Panc1 (cell line): ENCODE measurements around the gene IDI1. TPM values are rescaled to one million over a fixed set of nuclear protein-coding genes. Genes with fewer than 3 reads are reported as not detected.

Source experiments
- ATAC-seq: fragments of 200-7000 bp; cut with Tn5 transposase; 2 replicates; pipeline ENCODE4 v1.9.1; 2020; ENCODE audit warnings: mild to moderate bottlenecking, moderate library complexity
- BruUV-seq: library from RNA; stranded (reverse); fragments of 400-500 nt; replicated peaks from 2 replicates; lab custom pipeline; 2021; lab: Mats Ljungman, UMichigan
- CTCF ChIA-PET: fragments of 300-600 bp; sonication (Branson Sonifier 250); formaldehyde crosslinking; loops from one replicate; lab custom pipeline; 2022; ENCODE audit warnings: antibody characterized with exemption; lab: Charles Lee
- POLR2A ChIA-PET: fragments of 300-600 bp; sonication (Branson Sonifier 250); formaldehyde crosslinking; loops from one replicate; lab custom pipeline; 2022; ENCODE audit warnings: antibody characterized with exemption; lab: Charles Lee
- DNase-seq: peaks from one replicate; pipeline ENCODE4 v3.0.0-alpha.2; 2010; ENCODE audit warnings: low read depth, low spot score
- H3K27ac ChIP-seq: 2 replicates; pipeline ENCODE4 v1.5.1; 2011; ENCODE audit warnings: mild to moderate bottlenecking, low read length, inconsistent platforms
- H3K27me3 ChIP-seq: fragments of 200-500 bp; sonication (Bioruptor generic); 2 replicates; pipeline ENCODE4 v1.6.0; 2014; ENCODE audit warnings: low read length, inconsistent platforms; ENCODE audit not compliant: control insufficient read depth, insufficient read depth
- H3K36me3 ChIP-seq: fragments of 200-500 bp; sonication (Bioruptor generic); 2 replicates; pipeline ENCODE4 v1.5.1; 2014; ENCODE audit warnings: inconsistent platforms, mild to moderate bottlenecking, low read length, moderate library complexity; ENCODE audit not compliant: control insufficient read depth, insufficient read depth
- H3K4me1 ChIP-seq: 2 replicates; pipeline ENCODE4 v1.5.1; 2011; ENCODE audit warnings: inconsistent platforms, mild to moderate bottlenecking, low read length, moderate library complexity; ENCODE audit not compliant: control insufficient read depth, insufficient read depth
- H3K4me3 ChIP-seq, 2 experiments: 2 replicates each; pipeline ENCODE4 v1.5.1; 2011 to 2012; ENCODE audit warnings: low read depth in 2 of 2, low read length in 2 of 2, mild to moderate bottlenecking in 2 of 2, inconsistent platforms in 1 of 2, moderate library complexity in 1 of 2
- H3K9me3 ChIP-seq: fragments of 200-500 bp; sonication (Bioruptor generic); 2 replicates; pipeline ENCODE4 v1.5.1; 2014; ENCODE audit warnings: low read depth, mild to moderate bottlenecking, inconsistent platforms, low read length, moderate library complexity; ENCODE audit not compliant: control insufficient read depth, insufficient read depth
- CTCF ChIP-seq: fragments of 450-650 bp; IDR thresholded peaks from 2 replicates; pipeline ENCODE4 v1.5.1; 2017; ENCODE audit warnings: mild to moderate bottlenecking
- POLR2AphosphoS5 ChIP-seq: IDR thresholded peaks from 2 replicates; pipeline ENCODE4 v1.6.1; 2012; ENCODE audit warnings: mild to moderate bottlenecking, low read depth, low read length, moderate library complexity
- REST ChIP-seq, 2 experiments: IDR thresholded peaks; 2 replicates each; pipeline ENCODE4 v1.6.1; 2011 to 2012; ENCODE audit warnings: low read depth in 2 of 2, control low read depth in 1 of 2, low read length in 1 of 2, mild to moderate bottlenecking in 1 of 2, moderate library complexity in 1 of 2; ENCODE audit not compliant: insufficient read depth in 1 of 2
- SIN3A ChIP-seq: IDR thresholded peaks from 2 replicates; pipeline ENCODE4 v1.6.1; 2012; ENCODE audit warnings: low read depth, mild to moderate bottlenecking, low read length, moderate library complexity, borderline replicate concordance; ENCODE audit not compliant: insufficient read depth
- TCF7L2 ChIP-seq: IDR thresholded peaks from 2 replicates; pipeline ENCODE4 v1.6.1; 2011; ENCODE audit warnings: mild to moderate bottlenecking, low read depth, low read length, inconsistent platforms
- in situ Hi-C: cut with HindIII; loops from 2 replicates; pipeline ENCODE4 v1.10.0; 2016; ENCODE audit warnings: low sequenced_read_pairs, low pct_unique_long_range_greater_than_20kb
- intact Hi-C: fragments of 100-400 bp; cut with micrococcal nuclease; formaldehyde crosslinking; loops from one replicate; pipeline ENCODE4 v1.10.0; 2022; ENCODE audit not compliant: unreplicated experiment
- total RNA-seq: library from RNA; stranded (reverse); gene quantifications from one replicate; pipeline ENCODE4 v1.2.1, GENCODE V29; 2021; ENCODE audit not compliant: unreplicated experiment

The IDI1 gene
- total RNA-seq, 1 experiment from 2014 or later, result 47.9 TPM

- H3K4me3 ChIP-seq, result no peak overlapping the region
- BruUV-seq, result no TSS peak
- POLR2A ChIA-PET, result no interaction called here
Measured at GRCh38 chr10:1085258-1085657, 36.3 kb upstream of the IDI1 start.

GRCh38 chr10:1084011-1084950 lies 35.4 kb upstream of the IDI1 start:
- CTCF ChIA-PET, result no interaction called here
- POLR2A ChIA-PET, result no interaction called here
- no peak for ATAC-seq
- Histone ChIP-seq H3K27ac (no peak overlapping the region), H3K4me1 (no peaks in the 10 kb centered on the region), H3K4me3 (no peak overlapping the region), H3K36me3 (no peaks in the 10 kb centered on the region; the same call in none of the 2 replicates), H3K9me3 (no peaks in the 10 kb centered on the region), H3K27me3 (no peaks in the 10 kb centered on the region)
- BruUV-seq, result no TSS peak
- in situ Hi-C loops (no loop called here), intact Hi-C loops (no loop called here)
- no peak for DNase-seq
- TF ChIP-seq POLR2AphosphoS5 (no peak), CTCF (no peak), TCF7L2 (no peak), SIN3A (no peak)

More at GRCh38 chr10:1085258-1085657, 36.3 kb upstream of the IDI1 start:
- CTCF ChIA-PET, result no interaction called here
- Histone ChIP-seq H3K27ac (no peak overlapping the region), H3K27me3 (no peaks in the 10 kb centered on the region), H3K36me3 (no peaks in the 10 kb centered on the region; the same call in 1 of the 2 replicates), H3K9me3 (no peaks in the 10 kb centered on the region), H3K4me1 (no peaks in the 10 kb centered on the region)
- TF ChIP-seq REST (IDR thresholded peaks at IDR 0.05; ENCODE audit: insufficient read depth in 1 of 2, low read depth in 2 of 2, low read length in 1 of 2) (no peak), TCF7L2 (no peak), CTCF (no peak), SIN3A (no peak), POLR2AphosphoS5 (no peak)
- no peak for ATAC-seq
- intact Hi-C loops (no loop called here), in situ Hi-C loops (no loop called here)
- no peak for DNase-seq
